Activated gamma-delta T cell (primary cell): ENCODE measurements around the gene ASPG.

Source experiments
- DNase-seq: peaks from one replicate; lab custom pipeline; 2025; lab: John Stamatoyannopoulos, UW

The ASPG gene

DNA sequence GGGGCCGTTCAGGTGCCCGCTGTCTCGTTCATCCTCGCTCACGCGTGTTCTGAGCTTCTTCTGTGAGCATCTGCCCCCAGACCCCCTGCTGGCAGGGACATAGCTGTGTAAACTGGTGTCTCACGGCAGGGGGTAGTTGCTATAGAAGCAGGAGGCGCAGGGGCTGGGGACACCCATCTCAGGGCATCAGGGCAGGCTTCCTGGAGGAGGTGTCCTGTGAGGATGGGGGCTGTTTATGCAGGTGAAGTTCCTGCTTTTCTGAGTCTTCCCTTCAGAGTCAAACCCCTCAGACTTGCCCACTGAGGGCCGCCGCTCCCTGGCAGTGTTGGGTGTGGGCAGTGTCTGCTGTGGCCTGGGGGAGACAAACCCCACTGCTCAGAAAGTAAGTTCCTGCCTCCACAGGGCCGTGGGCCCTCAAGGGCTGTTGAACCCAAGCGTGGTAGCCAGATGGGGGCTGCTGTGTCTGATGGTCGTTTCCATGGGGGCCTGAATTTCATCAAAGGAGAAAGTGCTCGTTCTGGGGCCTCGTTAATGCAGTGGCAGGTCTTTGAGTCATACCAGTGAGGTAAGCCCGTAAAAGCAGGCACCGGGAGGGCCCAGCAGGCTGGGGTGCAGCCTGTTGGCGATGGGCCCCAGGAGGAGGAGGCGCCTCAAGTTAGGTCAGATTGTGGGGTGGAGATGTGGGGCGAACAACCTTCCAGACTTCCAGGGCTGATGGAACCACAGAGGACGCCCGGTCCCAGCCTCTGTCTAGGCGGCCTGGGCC, 76.3 kb downstream of the ASPG start:
- DNase-seq, result no peak

DNA sequence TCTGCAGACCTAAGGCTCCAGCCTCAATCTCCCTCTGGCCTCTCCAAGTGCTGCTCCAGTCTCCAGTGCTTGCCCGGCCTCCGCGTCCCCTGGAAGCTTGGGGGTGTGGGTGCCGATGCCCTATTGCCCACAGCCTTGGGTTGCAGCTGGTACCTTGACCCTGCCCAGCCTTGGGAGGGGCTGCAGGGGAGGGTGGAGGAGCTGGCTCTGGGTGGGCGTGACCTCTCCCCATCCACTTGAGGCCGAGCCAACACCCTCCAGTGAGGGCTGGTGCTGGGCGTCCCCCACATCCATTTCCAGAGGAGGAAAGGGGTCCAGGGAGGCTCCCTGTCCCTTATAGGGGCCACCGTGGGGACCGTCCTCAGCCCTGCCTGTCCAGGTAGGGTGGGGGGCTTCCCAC, 77.0 kb downstream of the ASPG start:
- DNase-seq, result no peak

DNA sequence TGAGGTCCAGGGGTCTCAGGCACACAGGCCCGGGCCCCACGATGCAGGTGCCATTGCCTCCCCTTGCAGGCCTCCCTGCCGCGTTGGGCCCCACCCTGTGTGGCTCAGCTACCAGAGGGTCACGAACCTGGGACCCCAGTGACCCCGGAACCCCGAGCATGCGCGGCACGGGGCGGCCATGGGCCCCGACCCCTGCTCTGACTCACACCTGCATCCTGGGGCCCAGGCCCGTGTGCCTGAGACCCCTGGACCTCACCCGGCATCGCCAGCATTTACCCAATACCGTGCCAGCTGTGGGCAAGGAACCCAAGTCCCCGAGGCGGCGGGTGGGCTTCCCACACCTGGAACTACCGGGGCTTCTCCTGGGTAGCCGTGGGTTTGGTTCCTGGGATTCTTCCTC, 78.0 kb downstream of the ASPG start:
- DNase-seq, result no peak

DNA sequence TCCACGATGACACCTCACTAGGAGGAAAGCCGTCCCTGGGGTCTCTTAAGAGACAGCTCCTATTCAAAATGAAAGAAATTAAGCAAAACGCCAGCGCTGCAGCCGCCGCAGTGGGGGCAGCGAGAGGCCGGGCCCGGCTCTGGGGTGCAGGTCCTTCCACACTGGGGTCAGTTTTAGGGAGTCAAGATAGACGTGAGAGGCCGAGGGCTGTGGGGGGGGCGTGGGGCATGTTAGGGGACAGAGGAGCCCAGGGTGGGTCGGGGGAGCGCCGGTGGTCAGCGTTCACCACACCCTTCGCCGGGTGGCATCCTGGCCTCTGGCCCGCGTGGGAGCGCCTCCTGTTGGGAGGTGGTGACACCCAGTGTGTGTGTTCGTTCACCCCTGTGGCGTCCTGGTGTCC, 78.5 kb downstream of the ASPG start:
- no peak for DNase-seq

DNA sequence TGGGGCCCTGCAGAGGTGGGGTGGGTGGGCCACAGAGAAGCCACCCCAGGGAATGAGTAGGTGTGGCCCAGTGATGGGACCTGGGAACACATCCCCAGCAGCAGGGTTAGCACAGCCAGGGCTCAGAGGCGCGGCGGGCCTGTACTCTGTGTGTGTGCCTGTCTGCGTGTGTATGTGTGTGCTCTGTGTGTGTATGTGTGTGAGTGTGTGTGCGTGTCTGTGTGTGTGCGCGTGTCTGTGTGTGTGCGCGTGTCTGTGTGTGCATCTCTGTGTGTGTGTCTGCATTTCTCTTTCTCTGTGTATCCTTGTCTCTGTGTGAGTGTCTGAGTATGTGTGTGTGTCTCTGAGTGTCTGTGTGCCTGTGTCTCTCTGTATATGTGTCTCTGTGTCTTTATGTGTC, 79.0 kb downstream of the ASPG start:
- no peak for DNase-seq
